HepG2 (cell line): ENCODE results near the gene DPAGT1. TPM values are rescaled to one million over a fixed set of nuclear protein-coding genes. Genes with fewer than 3 reads are reported as not detected.
A peak's percentile ranks its signal among the peaks of the same experiment; 100 is the strongest.

Source experiments
- ATF6 ChIP-seq: sonication (generic); formaldehyde crosslinking; conservative IDR thresholded peaks from 2 replicates; pipeline ENCODE4 v1.4.0; 2020; ENCODE audit warnings: missing genetic modification reagents
- DMAP1 ChIP-seq: IDR thresholded peaks from 2 replicates; pipeline ENCODE4 v1.6.1; 2016
- EP300 ChIP-seq, 3 experiments: sonication (generic) in 1 of 3; formaldehyde crosslinking in 1 of 3; IDR thresholded peaks; 2 replicates each; pipeline versions ENCODE4 v1.5.1 to v1.6.1; 2011 to 2020; ENCODE audit warnings: low read depth in 2 of 3, low read length in 2 of 3, borderline replicate concordance in 1 of 3, improper control_type of control experiment in 1 of 3, mild to moderate bottlenecking in 1 of 3, missing genetic modification reagents in 1 of 3, moderate library complexity in 1 of 3
- GABPB1 ChIP-seq: IDR thresholded peaks from 2 replicates; pipeline ENCODE4 v1.6.1; 2016; ENCODE audit warnings: mild to moderate bottlenecking, missing genetic modification reagents, moderate library complexity, missing compliant biosample characterization
- LBX2 ChIP-seq: sonication (generic); formaldehyde crosslinking; IDR thresholded peaks from 2 replicates; pipeline ENCODE4 v1.5.0; 2020; ENCODE audit warnings: missing genetic modification reagents, mild to moderate bottlenecking, borderline replicate concordance
- PAWR ChIP-seq: sonication (generic); formaldehyde crosslinking; IDR thresholded peaks from 2 replicates; pipeline ENCODE4 v1.4.0; 2020; ENCODE audit warnings: missing genetic modification reagents, mild to moderate bottlenecking, borderline replicate concordance
- POLR2G ChIP-seq: fragments of 200-400 bp; formaldehyde crosslinking; IDR thresholded peaks from 2 replicates; pipeline ENCODE4 v1.6.1; 2018; ENCODE audit warnings: mild to moderate bottlenecking, low read depth, low read length, moderate library complexity
- RXRA ChIP-seq: sonication (generic); formaldehyde crosslinking; IDR thresholded peaks from 2 replicates; pipeline ENCODE4 v1.5.1; 2020; ENCODE audit warnings: missing genetic modification reagents
- SAFB2 ChIP-seq: sonication (generic); formaldehyde crosslinking; IDR thresholded peaks from 2 replicates; pipeline ENCODE4 v1.5.1; 2020; ENCODE audit warnings: missing genetic modification reagents, low read depth, mild to moderate bottlenecking, borderline replicate concordance
- SAP130 ChIP-seq: IDR thresholded peaks from 2 replicates; pipeline ENCODE4 v1.6.1; 2016; ENCODE audit warnings: low read depth
- STAT6 ChIP-seq: sonication (generic); formaldehyde crosslinking; IDR thresholded peaks from 2 replicates; pipeline ENCODE4 v1.4.0; 2020; ENCODE audit warnings: missing genetic modification reagents, mild to moderate bottlenecking, borderline replicate concordance
- ZNF530 ChIP-seq: sonication (generic); formaldehyde crosslinking; IDR thresholded peaks from 2 replicates; pipeline ENCODE4 v1.5.0; 2020; ENCODE audit warnings: low read depth, mild to moderate bottlenecking, missing genetic modification reagents
- ZNF547 ChIP-seq: sonication (generic); formaldehyde crosslinking; IDR thresholded peaks from 2 replicates; pipeline ENCODE4 v1.5.1; 2020; ENCODE audit warnings: mild to moderate bottlenecking, missing genetic modification reagents
- ZSCAN29 ChIP-seq: sonication (generic); formaldehyde crosslinking; conservative IDR thresholded peaks from 2 replicates; pipeline ENCODE4 v1.4.0; 2020; ENCODE audit warnings: mild to moderate bottlenecking, missing genetic modification reagents
- ZUFSP ChIP-seq: sonication (generic); formaldehyde crosslinking; IDR thresholded peaks from 2 replicates; pipeline ENCODE4 v1.9.0; 2021; ENCODE audit warnings: missing genetic modification reagents, mild to moderate bottlenecking, borderline replicate concordance
- polyA plus RNA-seq, 8 experiments: library from polyadenylated mRNA; depleted of rRNA in 3 of 8; stranded (reverse) in 7 of 8; unstranded in 1 of 8; fragments of >200 nt; fragmentation: Illumina TruSeq in 4 of 8; extraction: Trizol in 4 of 8; gene quantifications; 2 replicates each; pipeline versions ENCODE4 v1.2.1 to v1.2.3, GENCODE V29; 2011 to 2016; ENCODE audit warnings: low read depth in 4 of 8, missing spikeins in 1 of 8, mixed read lengths in 1 of 8; ENCODE audit not compliant: insufficient read depth in 1 of 8
- total RNA-seq, 5 experiments: library from RNA; depleted of rRNA; stranded (reverse); fragments of >200 nt; fragmentation: Illumina TruSeq; extraction: Trizol; gene quantifications; 2 replicates each; pipeline ENCODE4 v1.2.3, GENCODE V29; 2016; ENCODE audit warnings: low read depth in 1 of 5
- TF ChIP-seq, protein P1 (sequence below): sonication (generic); formaldehyde crosslinking; IDR thresholded peaks from 2 replicates; pipeline ENCODE4 v1.4.0; 2020; ENCODE audit warnings: missing genetic modification reagents
- TF ChIP-seq, protein P2 (sequence below): sonication (generic); formaldehyde crosslinking; IDR thresholded peaks from 2 replicates; pipeline ENCODE4 v1.5.1; 2020; ENCODE audit warnings: missing genetic modification reagents, mild to moderate bottlenecking, borderline replicate concordance

The DPAGT1 gene
- total and polyA plus RNA-seq, 2 of the 13 experiments (the other 11 are each of a cell fraction or from before 2014, with no cell fraction given): 37.6 to 70.7 TPM

- TF ChIP-seq STAT6 (CRISPR knock-in tag) (peak; percentile 74; the same call in 1 of the 2 replicates), GABPB1 (CRISPR knock-in tag) (peak; percentile 79), DMAP1 (CRISPR knock-in tag) (peak; percentile 93; the same call in 1 of the 2 replicates), SAFB2 (peak; percentile 75; the same call in 1 of the 2 replicates), ZSCAN29 (CRISPR knock-in tag) (no peak; the same call in 1 of the 2 replicates), ZNF530 (CRISPR knock-in tag) (peak; percentile 42; the same call in 1 of the 2 replicates), EP300 (IDR thresholded peaks at IDR 0.05; ENCODE audit: low read depth in 2 of 2, low read length in 2 of 2) (peak in 1 of 2 experiments; percentile 47; a peak in 2 of 4 replicates), EP300 (CRISPR knock-in tag; IDR thresholded peaks at IDR 0.05; ENCODE audit: borderline replicate concordance) (0 out of 2 replicates have a peak, but pooled peaks have one; percentile 10), LBX2 (CRISPR knock-in tag) (no peak), SAP130 (CRISPR knock-in tag) (peak; percentile 90), ATF6 (0 out of 2 replicates have a peak, but pooled peaks have one; percentile 39), RXRA (CRISPR knock-in tag) (0 out of 2 replicates have a peak, but pooled peaks have one; percentile 59), PAWR (CRISPR knock-in tag) (peak; percentile 46; the same call in 1 of the 2 replicates), POLR2G (peak; percentile 100), ZNF547 (CRISPR knock-in tag) (peak; percentile 86), ZUFSP (CRISPR knock-in tag) (no peak)
- TF ChIP-seq, protein P1, sequence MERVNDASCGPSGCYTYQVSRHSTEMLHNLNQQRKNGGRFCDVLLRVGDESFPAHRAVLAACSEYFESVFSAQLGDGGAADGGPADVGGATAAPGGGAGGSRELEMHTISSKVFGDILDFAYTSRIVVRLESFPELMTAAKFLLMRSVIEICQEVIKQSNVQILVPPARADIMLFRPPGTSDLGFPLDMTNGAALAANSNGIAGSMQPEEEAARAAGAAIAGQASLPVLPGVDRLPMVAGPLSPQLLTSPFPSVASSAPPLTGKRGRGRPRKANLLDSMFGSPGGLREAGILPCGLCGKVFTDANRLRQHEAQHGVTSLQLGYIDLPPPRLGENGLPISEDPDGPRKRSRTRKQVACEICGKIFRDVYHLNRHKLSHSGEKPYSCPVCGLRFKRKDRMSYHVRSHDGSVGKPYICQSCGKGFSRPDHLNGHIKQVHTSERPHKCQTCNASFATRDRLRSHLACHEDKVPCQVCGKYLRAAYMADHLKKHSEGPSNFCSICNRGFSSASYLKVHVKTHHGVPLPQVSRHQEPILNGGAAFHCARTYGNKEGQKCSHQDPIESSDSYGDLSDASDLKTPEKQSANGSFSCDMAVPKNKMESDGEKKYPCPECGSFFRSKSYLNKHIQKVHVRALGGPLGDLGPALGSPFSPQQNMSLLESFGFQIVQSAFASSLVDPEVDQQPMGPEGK: no peak
- TF ChIP-seq, protein P2, sequence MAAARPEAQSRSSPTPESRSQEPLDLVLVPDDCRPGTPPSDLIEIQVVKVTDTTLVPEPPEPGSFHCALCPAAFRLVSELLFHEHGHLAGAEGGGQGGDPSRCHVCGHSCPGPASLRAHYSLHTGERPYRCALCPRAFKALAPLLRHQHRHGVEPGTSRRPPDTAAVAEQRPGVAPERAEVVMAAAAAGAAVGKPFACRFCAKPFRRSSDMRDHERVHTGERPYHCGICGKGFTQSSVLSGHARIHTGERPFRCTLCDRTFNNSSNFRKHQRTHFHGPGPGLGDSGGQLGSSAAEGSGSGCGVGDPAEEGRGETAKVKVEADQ: peak; percentile 95
Observed at GRCh38 chr11:119095066-119095880, 6.4 kb downstream of the DPAGT1 start (continued).
